Raji (cell line): ENCODE data around the gene GNPTAB.

Experiments
- POLR2A ChIP-seq: IDR thresholded peaks from 2 replicates; pipeline ENCODE4 v1.6.1; 2011; ENCODE audit warnings: low read depth, low read length, control low read depth; ENCODE audit not compliant: insufficient read depth

GNPTAB gene

GRCh38 chr12:101855976-101856375 lies 25.2 kb upstream of the GNPTAB start:
- no peak for TF ChIP-seq POLR2A

- TF ChIP-seq POLR2A: no peak
These were observed 24.7 kb upstream of the GNPTAB start for GRCh38 chr12:101855364-101855884.

GRCh38 chr12:101854747-101855146 lies 24.0 kb upstream of the GNPTAB start:
- TF ChIP-seq POLR2A: no peak

- no peak for TF ChIP-seq POLR2A
These were observed 22.2 kb upstream of the GNPTAB start for GRCh38 chr12:101852998-101853397.

- TF ChIP-seq POLR2A: no peak
These were observed 19.4 kb upstream of the GNPTAB start for GRCh38 chr12:101850199-101850598.

GRCh38 chr12:101847325-101847724 lies 16.6 kb upstream of the GNPTAB start:
- TF ChIP-seq POLR2A: no peak

GRCh38 chr12:101845137-101845711 lies 14.5 kb upstream of the GNPTAB start:
- TF ChIP-seq POLR2A: no peak

GRCh38 chr12:101841069-101841468 lies 10.3 kb upstream of the GNPTAB start:
- no peak for TF ChIP-seq POLR2A

GRCh38 chr12:101839324-101840283 lies 8.8 kb upstream of the GNPTAB start:
- no peak for TF ChIP-seq POLR2A

- no peak for TF ChIP-seq POLR2A
These were observed 8.0 kb upstream of the GNPTAB start for GRCh38 chr12:101838628-101839323.

- TF ChIP-seq POLR2A: no peak
These were observed 1.3 kb upstream of the GNPTAB start for GRCh38 chr12:101832030-101832429.

GRCh38 chr12:101829639-101830366 lies 956 bp downstream of the GNPTAB start:
- no peak for TF ChIP-seq POLR2A

GRCh38 chr12:101828463-101829196 lies 2.1 kb downstream of the GNPTAB start:
- no peak for TF ChIP-seq POLR2A

GRCh38 chr12:101826766-101827368 lies 3.9 kb downstream of the GNPTAB start:
- TF ChIP-seq POLR2A: no peak
